Heart left ventricle (tissue), 16 donors: Measurements from ENCODE around the gene COPE. TPM values are rescaled to one million over a fixed set of nuclear protein-coding genes. Genes with fewer than 3 reads are reported as not detected.
A peak's percentile ranks its signal among the peaks of the same experiment; 100 is the strongest.
"Not testable (repeated sequence)": the region's sequence is repeated elsewhere in the genome, so short reads cannot be mapped to it uniquely, and the experiment has no call there.

ENCODE experiments used
- ATAC-seq, 4 donors: fragments of 200-7000 bp; cut with Tn5 transposase; one replicate each; pipeline ENCODE4 v1.9.1; 2020 to 2022; ENCODE audit warnings: moderate library complexity in 4 of 4, mild to moderate bottlenecking in 3 of 4, moderate number of reproducible peaks in 1 of 4
- DNase-seq, 5 donors: peaks; one replicate each; pipeline ENCODE4 v3.0.0-alpha.2; 2020
- H3K27ac ChIP-seq, 12 donors: fragments of 200-600 bp; sonication (generic) in 4 of 12; one replicate each; pipeline versions ENCODE4 v1.5.0 to v1.8.0; 2016 to 2022; ENCODE audit warnings: mild to moderate bottlenecking in 2 of 12
- H3K27me3 ChIP-seq, 9 donors: fragments of 200-600 bp; sonication (generic) in 2 of 9; one replicate each; pipeline versions ENCODE4 v1.5.1 to v1.8.0; 2016 to 2022; ENCODE audit warnings: mild to moderate bottlenecking in 3 of 9
- H3K36me3 ChIP-seq, 9 donors: fragments of 200-600 bp; sonication (generic) in 2 of 9; one replicate each; pipeline versions ENCODE4 v1.5.0 to v1.8.0; 2018 to 2022; ENCODE audit warnings: mild to moderate bottlenecking in 2 of 9
- H3K4me1 ChIP-seq, 12 donors: fragments of 200-600 bp; sonication (generic) in 4 of 12; one replicate each; pipeline versions ENCODE4 v1.5.0 to v1.8.0; 2016 to 2022; ENCODE audit warnings: mild to moderate bottlenecking in 3 of 12
- H3K4me3 ChIP-seq, 12 donors: fragments of 200-600 bp; sonication (generic) in 4 of 12; one replicate each; pipeline versions ENCODE4 v1.5.0 to v1.8.0; 2017 to 2022; ENCODE audit warnings: mild to moderate bottlenecking in 9 of 12, moderate library complexity in 4 of 12
- H3K9me3 ChIP-seq, 12 donors: fragments of 200-600 bp; sonication (generic) in 4 of 12; one replicate each; pipeline versions ENCODE4 v1.5.0 to v1.8.0; 2016 to 2022; ENCODE audit warnings: mild to moderate bottlenecking in 1 of 12
- CTCF ChIP-seq, 12 donors: fragments of 200-600 bp; sonication (generic) in 4 of 12; IDR thresholded peaks; one replicate each; pipeline versions ENCODE4 v1.5.0 to v1.8.0; 2018 to 2022; ENCODE audit warnings: antibody characterized with exemption in 12 of 12, mild to moderate bottlenecking in 5 of 12
- POLR2A ChIP-seq, 2 donors: fragments of 450-650 bp; IDR thresholded peaks; one replicate each; pipeline ENCODE4 v1.6.1; 2017; ENCODE audit warnings: antibody characterized with exemption in 2 of 2, mild to moderate bottlenecking in 2 of 2, moderate library complexity in 2 of 2
- WGBS, 4 donors: extraction: QIAGEN DNeasy Blood & Tissue Kit in 2 of 4; methylation state at CpG; one replicate each; pipeline versions ENCODE4 v1.1.5 to v1.1.7; 2013 to 2018; 5-methylcytosine and 5-hydroxymethylcytosine counted together
- intact Hi-C, 10 donors: fragments of 100-400 bp; cut with DNase I; formaldehyde crosslinking; loops; one replicate each; pipeline versions ENCODE4 v1.11.1 to v1.14.2; 2022
- polyA plus RNA-seq, 2 donors: library from polyadenylated mRNA; stranded (reverse); fragments of 200-250 nt; gene quantifications; one replicate each; pipeline ENCODE4 v1.2.3, GENCODE V29; 2013
- total RNA-seq, 9 donors: library from RNA; depleted of rRNA in 2 of 9; stranded (reverse); fragments of >200 nt in 2 of 9; fragmentation: NEBNext Ultra II Directional in 3 of 9; extraction: Animal tissue kit (Norgen Biotek cat#: 25700) in 3 of 9; gene quantifications; one replicate each; pipeline versions ENCODE4 v1.1.0 to v1.2.4, GENCODE V29; 2016 to 2023
- donor health status: ischemic (EF 13 %, LVEDD 7.1; RV severe dilation, severe dysfunction).
- donor health status: healthy with polysubstance abuse.
- donor health status: DM: no; HTN: yes; CAD: no.
- donor health status: DM: no; HTN: no; CAD: no.
- donor health status: ischemic (EF 25% LVEDD 6.9; RV normal size, moderate dysfunction).
- donor health status: ischemic (EF 25% LVEDD 5.7; RV mildly dilated, moderate dysfunction).
- donor health status: healthy.
- donor health status: DM: yes; HTN: yes; CAD: no.
- donor health status: ischemic (EF 35%, LVEDD 5.7; RV mildly dilated, moderate dysfunction).
- donor health status: nonischemic (EF 11% LVEDD 7.7; RV severe dilation, severe dysfunction).
- donor health status: DM: yes; HTN: yes; CAD: no.
- donor health status: PGD.
- donor health status: ischemic (EF 29% LVEDD 5.4; RV normal size, mild dysfunction).
- donor health status: nonischemic (EF 23%, LVEDD 6.1; RV moderate dilation, normal function).

The COPE gene
- total and polyA plus RNA-seq, 11 donors = 94.0 to 241 (median 147) TPM

- TF ChIP-seq CTCF (IDR thresholded peaks at IDR 0.05) (no peak), POLR2A (IDR thresholded peaks at IDR 0.05) (no peak)
- no peaks in the 10 kb centered on the region for H3K9me3 ChIP-seq
- no peak overlapping the region for H3K27ac ChIP-seq
- H3K4me3 ChIP-seq = no peak overlapping the region
- no peaks in the 10 kb centered on the region for H3K4me1 ChIP-seq
- WGBS, 4 donors = 84 to 94% (median 89%) methylated on average over 3 of the region's 3 CpGs
- intact Hi-C loops = no loop called here
- H3K36me3 ChIP-seq = no peaks in the 10 kb centered on the region
- no peak for DNase-seq
- no peak for ATAC-seq
- no peaks in the 10 kb centered on the region for H3K27me3 ChIP-seq
Observed at GRCh38 chr19:18954094-18954493, 34.9 kb upstream of the COPE start.

GRCh38 chr19:18952364-18953003 lies 33.3 kb upstream of the COPE start:
- not testable (repeated sequence) for H3K4me3 ChIP-seq, H3K4me1 ChIP-seq

DNA sequence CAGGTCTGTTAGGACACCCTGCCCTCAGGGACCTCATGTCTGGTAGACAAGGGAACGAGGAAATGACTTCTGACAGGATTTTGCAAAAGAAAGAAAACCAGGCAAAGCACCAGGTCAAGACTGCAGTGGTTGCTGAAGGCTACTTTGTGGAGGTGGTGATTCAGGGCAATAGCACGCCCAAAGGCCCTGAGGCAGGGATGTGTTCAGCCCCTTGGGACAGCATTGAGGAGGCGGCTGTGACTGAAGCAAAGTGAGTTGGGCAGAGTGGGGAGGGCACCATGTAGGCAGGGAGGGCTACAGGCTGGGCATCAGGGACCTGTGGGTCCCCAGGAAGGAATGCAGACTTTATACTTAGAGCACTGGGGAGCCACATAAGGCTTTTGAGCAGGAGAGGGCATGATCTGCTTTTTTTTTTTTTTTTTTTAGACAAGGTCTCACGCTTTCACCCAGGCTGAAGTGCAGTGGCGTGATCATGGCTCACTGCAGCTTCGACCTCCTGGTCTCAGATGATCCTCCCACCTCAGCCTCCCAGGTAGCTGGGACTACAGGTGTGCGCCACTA lies 32.6 kb upstream of the COPE start:
- WGBS, 4 donors = 89 to 92% (median 91%) methylated on average over 7 of the region's 7 CpGs
- intact Hi-C loops = no loop called here
- no peaks in the 10 kb centered on the region for H3K27me3 ChIP-seq
- H3K4me1 ChIP-seq = no peaks in the 10 kb centered on the region
- H3K9me3 ChIP-seq = no peaks in the 10 kb centered on the region
- TF ChIP-seq CTCF (IDR thresholded peaks at IDR 0.05) (no peak), POLR2A (IDR thresholded peaks at IDR 0.05) (no peak)
- H3K27ac ChIP-seq = no peak overlapping the region
- no peak for ATAC-seq
- no peak overlapping the region for H3K4me3 ChIP-seq
- DNase-seq = no peak
- H3K36me3 ChIP-seq = no peaks in the 10 kb centered on the region

More at GRCh38 chr19:18952364-18953003, 33.3 kb upstream of the COPE start:
- 46 to 62% (median 52%) methylated on average over 17 of the region's 17 CpGs for WGBS, 4 donors
- H3K27ac ChIP-seq, H3K9me3 ChIP-seq, H3K36me3 ChIP-seq, DNase-seq, H3K27me3 ChIP-seq, intact Hi-C loops: not testable (repeated sequence)
- peak in 1 of 4 donors; percentile 37 for ATAC-seq

DNA sequence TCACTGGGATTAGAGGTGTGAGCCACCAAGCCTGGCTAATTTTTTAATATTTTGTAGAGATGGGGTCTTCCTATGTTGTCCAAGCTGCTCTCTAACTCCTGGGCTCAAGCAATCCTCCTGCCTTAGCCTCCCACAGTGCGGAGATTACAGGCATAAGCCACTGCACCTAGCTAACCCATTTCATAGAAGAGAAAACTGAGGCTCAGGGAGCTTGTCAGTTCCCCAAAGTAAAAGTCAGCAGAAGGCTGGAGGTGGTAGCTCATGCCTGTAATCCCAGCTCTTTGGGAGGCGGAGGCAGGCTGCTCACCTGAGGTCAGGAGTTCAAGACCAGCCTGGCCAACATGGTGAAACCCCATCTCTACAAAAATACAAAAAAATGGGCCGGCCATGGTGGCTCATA lies 30.7 kb upstream of the COPE start:
- ATAC-seq = no peak
- intact Hi-C loops = no loop called here
- 92 to 98% (median 93%) methylated on average over 3 of the region's 3 CpGs for WGBS, 4 donors
- no peak overlapping the region for H3K4me3 ChIP-seq
- TF ChIP-seq POLR2A (IDR thresholded peaks at IDR 0.05) (no peak), CTCF (IDR thresholded peaks at IDR 0.05) (no peak)
- no peaks in the 10 kb centered on the region for H3K27me3 ChIP-seq
- H3K4me1 ChIP-seq = no peaks in the 10 kb centered on the region
- DNase-seq = no peak
- no peaks in the 10 kb centered on the region for H3K9me3 ChIP-seq
- no peak overlapping the region for H3K27ac ChIP-seq
- no peaks in the 10 kb centered on the region for H3K36me3 ChIP-seq

- Histone ChIP-seq H3K4me1 (no peaks in the 10 kb centered on the region), H3K4me3 (no peak overlapping the region), H3K27ac (no peak overlapping the region), H3K9me3 (no peaks in the 10 kb centered on the region), H3K36me3 (no peaks in the 10 kb centered on the region), H3K27me3 (no peaks in the 10 kb centered on the region)
- intact Hi-C loops = no loop called here
- TF ChIP-seq POLR2A (IDR thresholded peaks at IDR 0.05) = no peak
- TF ChIP-seq CTCF (IDR thresholded peaks at IDR 0.05) = no peak
- no peak for DNase-seq
- WGBS, 4 donors = 80 to 92% (median 87%) methylated on average over 2 to 5 of the region's 5 CpGs
- ATAC-seq = no peak
Observed at GRCh38 chr19:18948976-18949356, 29.8 kb upstream of the COPE start.
